ENCODE data around the gene KCNQ4.

GRCh38 chr1:40887652-40888051 is 104.1 kb downstream of the KCNQ4 start:
- TF ChIP-seq EZH2phosphoT487 (IDR thresholded peaks at IDR 0.05) = no peak
- TF ChIP-seq, protein P1, sequence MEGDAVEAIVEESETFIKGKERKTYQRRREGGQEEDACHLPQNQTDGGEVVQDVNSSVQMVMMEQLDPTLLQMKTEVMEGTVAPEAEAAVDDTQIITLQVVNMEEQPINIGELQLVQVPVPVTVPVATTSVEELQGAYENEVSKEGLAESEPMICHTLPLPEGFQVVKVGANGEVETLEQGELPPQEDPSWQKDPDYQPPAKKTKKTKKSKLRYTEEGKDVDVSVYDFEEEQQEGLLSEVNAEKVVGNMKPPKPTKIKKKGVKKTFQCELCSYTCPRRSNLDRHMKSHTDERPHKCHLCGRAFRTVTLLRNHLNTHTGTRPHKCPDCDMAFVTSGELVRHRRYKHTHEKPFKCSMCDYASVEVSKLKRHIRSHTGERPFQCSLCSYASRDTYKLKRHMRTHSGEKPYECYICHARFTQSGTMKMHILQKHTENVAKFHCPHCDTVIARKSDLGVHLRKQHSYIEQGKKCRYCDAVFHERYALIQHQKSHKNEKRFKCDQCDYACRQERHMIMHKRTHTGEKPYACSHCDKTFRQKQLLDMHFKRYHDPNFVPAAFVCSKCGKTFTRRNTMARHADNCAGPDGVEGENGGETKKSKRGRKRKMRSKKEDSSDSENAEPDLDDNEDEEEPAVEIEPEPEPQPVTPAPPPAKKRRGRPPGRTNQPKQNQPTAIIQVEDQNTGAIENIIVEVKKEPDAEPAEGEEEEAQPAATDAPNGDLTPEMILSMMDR (IDR thresholded peaks at IDR 0.05) = no peak

All from neural progenitor cell (in vitro differentiated cells).